HepG2 (cell line): ENCODE measurements around the gene GLO1. TPM values are rescaled to one million over a fixed set of nuclear protein-coding genes. Genes with fewer than 3 reads are reported as not detected.

Experiments
- ATAC-seq: fragments of 200-7000 bp; cut with Tn5 transposase; 3 replicates; pipeline ENCODE4 v1.9.1; 2020; ENCODE audit warnings: mild to moderate bottlenecking, moderate library complexity
- BruUV-seq: library from RNA; stranded (reverse); fragments of 400-500 nt; replicated peaks from 2 replicates; lab custom pipeline; 2021; lab: Mats Ljungman, UMichigan
- CTCF ChIA-PET: fragments of 300-600 bp; formaldehyde crosslinking; extraction: SDS; loops from one replicate; lab custom pipeline; 2021; ENCODE audit warnings: low total read pairs, inconsistent platforms, low intra/inter-chr PET ratio; lab: Yijun Ruan, JAX
- POLR2A ChIA-PET: fragments of 350-600 bp; sonication (Branson Sonifier 250); formaldehyde crosslinking; loops from one replicate; lab custom pipeline; 2020; ENCODE audit warnings: antibody characterized with exemption, inconsistent platforms; lab: Yijun Ruan, JAX
- DNase-seq: peaks from one replicate; pipeline ENCODE4 v3.0.0-alpha.2; 2015; ENCODE audit warnings: low spot score
- FAIRE-seq: peaks from 3 replicates; lab custom pipeline; 2011; peaks lifted over from hg19 to GRCh38; lab: Jason Lieb, UNC
- H2AFZ ChIP-seq: one replicate; pipeline ENCODE4 v1.6.1; 2011; ENCODE audit warnings: low read length, inconsistent platforms
- H3K27ac ChIP-seq: fragments of 300-600 bp; 3 replicates; pipeline ENCODE4 v1.8.0; 2011; ENCODE audit warnings: mixed run types, mild to moderate bottlenecking, mixed read lengths, low read length, inconsistent platforms; ENCODE audit not compliant: insufficient read depth; ENCODE audit errors: extremely low read length
- H3K27me3 ChIP-seq, 2 experiments: fragments of 200-600 bp in 1 of 2; 2 replicates in 1 of 2; 3 replicates in 1 of 2; pipeline versions ENCODE4 v1.6.0 to v1.8.0; 2011; ENCODE audit warnings: low read length in 2 of 2, mild to moderate bottlenecking in 2 of 2, moderate library complexity in 2 of 2, inconsistent platforms in 1 of 2; ENCODE audit not compliant: insufficient read depth in 2 of 2, control insufficient read depth in 1 of 2
- H3K36me3 ChIP-seq, 2 experiments: fragments of 200-600 bp in 1 of 2; replicated peaks in 1 of 2; 2 replicates in 1 of 2; 3 replicates in 1 of 2; pipeline versions ENCODE4 v1.5.1 to v1.8.0; 2011; ENCODE audit warnings: low read length in 2 of 2, inconsistent platforms in 1 of 2; ENCODE audit not compliant: insufficient read depth in 2 of 2, control insufficient read depth in 1 of 2
- H3K4me1 ChIP-seq: 2 replicates; pipeline ENCODE4 v1.5.1; 2012; ENCODE audit warnings: low read length, inconsistent platforms; ENCODE audit not compliant: insufficient read depth
- H3K4me2 ChIP-seq: 2 replicates; pipeline ENCODE4 v1.6.0; 2011; ENCODE audit warnings: low read depth, low read length, inconsistent platforms
- H3K4me3 ChIP-seq, 3 experiments: fragments of 200-600 bp in 1 of 3; sonication (generic), shearing (Covaris generic) in 1 of 3; replicated peaks in 1 of 3; 2 replicates each; pipeline ENCODE4 v1.5.1; 2011 to 2016; ENCODE audit warnings: low read length in 3 of 3, inconsistent platforms in 2 of 3, low read depth in 2 of 3, mild to moderate bottlenecking in 2 of 3, control low read depth in 1 of 3, mixed read lengths in 1 of 3; ENCODE audit not compliant: insufficient read depth in 1 of 3
- H3K79me2 ChIP-seq: one replicate; pipeline ENCODE4 v1.6.1; 2011; ENCODE audit warnings: low read length, inconsistent platforms; ENCODE audit not compliant: insufficient read depth
- H3K9ac ChIP-seq: 2 replicates; pipeline ENCODE4 v1.6.0; 2011; ENCODE audit warnings: mild to moderate bottlenecking, low read depth, low read length, inconsistent platforms; ENCODE audit not compliant: insufficient read depth
- H3K9me3 ChIP-seq: 2 replicates; pipeline ENCODE4 v1.5.1; 2012; ENCODE audit warnings: mild to moderate bottlenecking, low read length
- H4K20me1 ChIP-seq: 2 replicates; pipeline ENCODE4 v1.6.0; 2011; ENCODE audit warnings: inconsistent platforms, mild to moderate bottlenecking, low read length, moderate library complexity; ENCODE audit not compliant: insufficient read depth
- AHDC1 ChIP-seq: sonication (generic); formaldehyde crosslinking; IDR thresholded peaks from 2 replicates; pipeline ENCODE4 v1.5.1; 2020; ENCODE audit warnings: mild to moderate bottlenecking, missing genetic modification reagents, borderline replicate concordance
- NR2C2 ChIP-seq: sonication (generic); formaldehyde crosslinking; IDR thresholded peaks from 2 replicates; pipeline ENCODE4 v1.4.0; 2020; ENCODE audit warnings: missing genetic modification reagents, mild to moderate bottlenecking, moderate library complexity, borderline replicate concordance
- POGK ChIP-seq: sonication (generic); formaldehyde crosslinking; conservative IDR thresholded peaks from 2 replicates; pipeline ENCODE4 v1.8.0; 2022; ENCODE audit warnings: mild to moderate bottlenecking, moderate library complexity, missing genetic modification reagents
- RARG ChIP-seq: sonication (generic); formaldehyde crosslinking; IDR thresholded peaks from 2 replicates; pipeline ENCODE4 v1.4.0; 2020; ENCODE audit warnings: low read depth, mild to moderate bottlenecking, missing genetic modification reagents
- SIN3A ChIP-seq: IDR thresholded peaks from 2 replicates; pipeline ENCODE4 v1.6.1; 2011; ENCODE audit warnings: low read depth, mild to moderate bottlenecking, control low read depth, low read length, borderline replicate concordance
- ZNF18 ChIP-seq: sonication (generic); formaldehyde crosslinking; IDR thresholded peaks from 2 replicates; pipeline ENCODE4 v1.8.0; 2022; ENCODE audit warnings: mild to moderate bottlenecking, missing genetic modification reagents; ENCODE audit not compliant: insufficient replicate concordance
- ZNF280D ChIP-seq: sonication (generic); formaldehyde crosslinking; IDR thresholded peaks from 2 replicates; pipeline ENCODE4 v1.5.1; 2020; ENCODE audit warnings: mild to moderate bottlenecking, missing genetic modification reagents
- ZNF616 ChIP-seq: sonication (generic); formaldehyde crosslinking; IDR thresholded peaks from 2 replicates; pipeline ENCODE4 v1.5.0; 2020; ENCODE audit warnings: low read depth, mild to moderate bottlenecking, missing genetic modification reagents
- ZNF83 ChIP-seq: sonication (generic); formaldehyde crosslinking; IDR thresholded peaks from 2 replicates; pipeline ENCODE4 v1.4.0; 2020; ENCODE audit warnings: missing genetic modification reagents, mild to moderate bottlenecking, borderline replicate concordance
- WGBS: methylation state at CpG from one replicate; pipeline ENCODE4 v1.1.6; 2017; ENCODE audit warnings: low lambda C conversion rate; 5-methylcytosine and 5-hydroxymethylcytosine counted together
- in situ Hi-C: cut with HindIII; loops from 2 replicates; pipeline ENCODE4 v1.10.0; 2017; ENCODE audit warnings: low pct_unique_long_range_greater_than_20kb; ENCODE audit not compliant: extremely low pct_ligation_motif_present
- intact Hi-C: fragments of 100-400 bp; cut with micrococcal nuclease; formaldehyde crosslinking; loops from one replicate; pipeline ENCODE4 v1.10.0; 2022; ENCODE audit not compliant: unreplicated experiment
- polyA plus RNA-seq, 8 experiments: library from polyadenylated mRNA; depleted of rRNA in 3 of 8; stranded (reverse) in 7 of 8; unstranded in 1 of 8; fragments of >200 nt; fragmentation: Illumina TruSeq in 4 of 8; extraction: Trizol in 4 of 8; gene quantifications; 2 replicates each; pipeline versions ENCODE4 v1.2.1 to v1.2.3, GENCODE V29; 2011 to 2016; ENCODE audit warnings: low read depth in 4 of 8, missing spikeins in 1 of 8, mixed read lengths in 1 of 8; ENCODE audit not compliant: insufficient read depth in 1 of 8
- total RNA-seq, 5 experiments: library from RNA; depleted of rRNA; stranded (reverse); fragments of >200 nt; fragmentation: Illumina TruSeq; extraction: Trizol; gene quantifications; 2 replicates each; pipeline ENCODE4 v1.2.3, GENCODE V29; 2016; ENCODE audit warnings: low read depth in 1 of 5

The GLO1 gene
- total and polyA plus RNA-seq, 2 of the 13 experiments (the other 11 are each of a cell fraction or from before 2014, with no cell fraction given) = 77.1 to 177 TPM

- no peak for TF ChIP-seq AHDC1
- TF ChIP-seq ZNF616 (CRISPR knock-in tag) = no peak
- TF ChIP-seq ZNF83 (CRISPR knock-in tag) = no peak
These were observed 65.2 kb downstream of the GLO1 start (continued) for GRCh38 chr6:38637756-38638155.

DNA sequence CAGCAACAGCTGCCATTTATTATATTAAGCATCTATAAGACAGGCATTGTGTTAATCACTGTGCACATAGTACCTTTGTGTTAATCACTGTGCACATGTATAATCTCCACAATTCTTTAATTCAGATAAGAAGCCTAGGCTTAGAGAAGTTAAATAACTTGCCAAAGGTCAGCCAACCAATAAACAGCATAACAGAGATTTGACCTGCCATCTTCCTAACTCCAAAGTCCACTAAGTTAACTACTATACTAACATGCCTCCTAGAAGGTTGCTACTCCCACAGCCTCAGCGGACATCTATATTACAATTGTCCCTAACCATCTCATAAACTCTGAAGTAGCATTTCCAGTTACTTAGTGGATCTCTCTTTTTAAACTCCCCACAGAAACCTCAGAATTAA is 66.9 kb downstream of the GLO1 start:
- Histone ChIP-seq H3K79me2 (no peaks in the 10 kb centered on the region), H4K20me1 (no peaks in the 10 kb centered on the region), H3K36me3 (no peaks in the 10 kb centered on the region), H3K4me3 (no peak overlapping the region), H2AFZ (no peak overlapping the region), H3K4me1 (peaks cover 26% of the 10 kb centered on the region), H3K9ac (no peak overlapping the region), H3K4me2 (no peak overlapping the region), H3K27ac (no peak overlapping the region), H3K27me3 (no peaks in the 10 kb centered on the region), H3K9me3 (no peaks in the 10 kb centered on the region)
- no TSS peak for BruUV-seq
- in situ Hi-C loops (no loop called here), intact Hi-C loops (no loop called here)
- DNase-seq = no peak
- CTCF ChIA-PET = no interaction called here
- no peak for ATAC-seq
- 19% methylated on average over 1 of the region's 1 CpG for WGBS
- no peak for FAIRE-seq
- POLR2A ChIA-PET = no interaction called here
- no peak for TF ChIP-seq ZNF280D (CRISPR knock-in tag)
- no peak for TF ChIP-seq RARG (CRISPR knock-in tag)
- TF ChIP-seq POGK (CRISPR knock-in tag) = no peak
- TF ChIP-seq ZNF18 (CRISPR knock-in tag) = no peak
- TF ChIP-seq NR2C2 (CRISPR knock-in tag) = no peak
- TF ChIP-seq SIN3A = no peak
